Esophagus squamous epithelium (tissue), 5 donors: ENCODE data around the gene PNPLA8. TPM values are rescaled to one million over a fixed set of nuclear protein-coding genes. Genes with fewer than 3 reads are reported as not detected.

ENCODE experiments used
- DNase-seq: peaks from one replicate; lab custom pipeline; 2025; lab: John Stamatoyannopoulos, UW
- H3K27ac ChIP-seq, 4 donors: fragments of 200-600 bp; sonication (generic); one replicate each; pipeline ENCODE4 v1.5.1; 2016 to 2019; ENCODE audit warnings: mild to moderate bottlenecking in 1 of 4
- H3K27me3 ChIP-seq, 4 donors: fragments of 200-600 bp; sonication (generic); 1 replicate in 3 of 4; 2 replicates in 1 of 4; pipeline versions ENCODE4 v1.5.1 to v1.6.0; 2017 to 2021; ENCODE audit warnings: antibody characterized with exemption in 1 of 4
- H3K36me3 ChIP-seq, 3 donors: fragments of 200-600 bp; sonication (generic); one replicate each; pipeline ENCODE4 v1.5.1; 2016 to 2019
- H3K4me1 ChIP-seq, 3 donors: fragments of 200-600 bp; sonication (generic); one replicate each; pipeline ENCODE4 v1.5.1; 2017 to 2019
- H3K4me3 ChIP-seq, 4 donors: fragments of 200-600 bp; sonication (generic); 1 replicate in 3 of 4; 2 replicates in 1 of 4; pipeline ENCODE4 v1.5.1; 2016 to 2019; ENCODE audit warnings: mild to moderate bottlenecking in 2 of 4, moderate library complexity in 1 of 4
- H3K9me3 ChIP-seq, 3 donors: fragments of 200-600 bp; sonication (generic); one replicate each; pipeline ENCODE4 v1.5.1; 2016 to 2019
- CTCF ChIP-seq, 6 experiments: fragments of 450-650 bp in 4 of 6; fragments of 200-600 bp in 2 of 6; sonication (generic) in 2 of 6; IDR thresholded peaks; one replicate each; pipeline ENCODE4 v1.5.1; 2016 to 2019; ENCODE audit warnings: antibody characterized with exemption in 6 of 6, mild to moderate bottlenecking in 4 of 6, moderate library complexity in 4 of 6
- POLR2A ChIP-seq, 4 donors: fragments of 450-650 bp; IDR thresholded peaks; one replicate each; pipeline ENCODE4 v1.6.1; 2017; ENCODE audit warnings: antibody characterized with exemption in 4 of 4, mild to moderate bottlenecking in 4 of 4, moderate library complexity in 3 of 4
- WGBS, 2 donors: methylation state at CpG; one replicate each; pipeline ENCODE4 v1.1.5; 2018; 5-methylcytosine and 5-hydroxymethylcytosine counted together
- intact Hi-C: fragments of 100-400 bp; cut with DNase I; formaldehyde crosslinking; loops from one replicate; pipeline ENCODE4 v1.15.0; 2022
- total RNA-seq, 4 donors: library from RNA; depleted of rRNA; stranded (reverse); fragments of >200 nt; gene quantifications; one replicate each; pipeline ENCODE4 v1.1.0, GENCODE V29; 2016
- donor health status: DM: yes; HTN: yes; CAD: no.

The PNPLA8 gene
- total RNA-seq, 4 donors from 2014 or later: 15.8 to 30.7 (median 25.7) TPM

GRCh38 chr7:108456845-108457540, 68.9 kb downstream of the PNPLA8 start:
- Histone ChIP-seq H3K27me3 (peaks cover 0 to 79% (median 9%) of the 10 kb centered on the region in 4 donors), H3K27ac (no peak overlapping the region), H3K4me1 (peaks cover 16 to 28% (median 16%) of the 10 kb centered on the region in 3 donors), H3K36me3 (no peaks in the 10 kb centered on the region), H3K4me3 (peak overlapping the region; percentile 46 to 73 (median 56)), H3K9me3 (no peaks in the 10 kb centered on the region)
- 30 to 37% methylated on average over 18 to 19 of the region's 19 CpGs for WGBS, 2 donors
- TF ChIP-seq CTCF (IDR thresholded peaks at IDR 0.05) (no peak), POLR2A (IDR thresholded peaks at IDR 0.05) (no peak)
- intact Hi-C loops: no loop called here
- no peak for DNase-seq

- Histone ChIP-seq H3K36me3 (no peaks in the 10 kb centered on the region), H3K27me3 (peaks cover 0 to 88% (median 9%) of the 10 kb centered on the region in 4 donors), H3K27ac (peak within 1 kb of the TSS in 2 of 4 donors; percentile 17 to 30), H3K9me3 (no peaks in the 10 kb centered on the region), H3K4me3 (peak within 1 kb of the TSS; percentile 46 to 73 (median 56)), H3K4me1 (peaks cover 16 to 28% (median 16%) of the 10 kb centered on the region in 3 donors)
- DNase-seq: no peak
- WGBS, 2 donors: 0 to 1% methylated on average over 18 to 24 of the region's 81 CpGs
- intact Hi-C loops: no loop called here
- no peak for TF ChIP-seq POLR2A (IDR thresholded peaks at IDR 0.05)
- TF ChIP-seq CTCF (IDR thresholded peaks at IDR 0.05): peak in 1 of 6 experiments; percentile 16
Observed at GRCh38 chr7:108455998-108456677, 69.8 kb downstream of the PNPLA8 start, which contains the start of gene NRCAM. NRCAM (minus strand) TSS chr7:108456436; CDS start chr7:108240064, 216,372 bp downstream.

GRCh38 chr7:108455551-108455997, 70.4 kb downstream of the PNPLA8 start:
- H3K4me1 ChIP-seq: peaks cover 16 to 28% (median 16%) of the 10 kb centered on the region in 3 donors
- no peak for TF ChIP-seq CTCF (IDR thresholded peaks at IDR 0.05)
- TF ChIP-seq POLR2A (IDR thresholded peaks at IDR 0.05): no peak
- H3K36me3 ChIP-seq: no peaks in the 10 kb centered on the region
- WGBS, 2 donors: 3% methylated on average over 7 of the region's 47 CpGs; no CpG with 5 or more reads in 1 of the 2 donors
- H3K9me3 ChIP-seq: no peaks in the 10 kb centered on the region
- no peak for DNase-seq
- H3K27me3 ChIP-seq: peaks cover 0 to 89% (median 9%) of the 10 kb centered on the region in 4 donors
- peak overlapping the region; percentile 46 to 73 (median 56) for H3K4me3 ChIP-seq
- peak overlapping the region in 2 of 4 donors; percentile 17 to 30 for H3K27ac ChIP-seq
- intact Hi-C loops: no loop called here

GRCh38 chr7:108454674-108455550, 71.0 kb downstream of the PNPLA8 start:
- TF ChIP-seq POLR2A (IDR thresholded peaks at IDR 0.05) (no peak), CTCF (IDR thresholded peaks at IDR 0.05) (no peak)
- no peak for DNase-seq
- Histone ChIP-seq H3K9me3 (no peaks in the 10 kb centered on the region), H3K4me1 (peaks cover 16 to 28% (median 16%) of the 10 kb centered on the region in 3 donors), H3K4me3 (peak overlapping the region; percentile 46 to 73 (median 56)), H3K36me3 (no peaks in the 10 kb centered on the region), H3K27ac (peak overlapping the region in 2 of 4 donors; percentile 9 to 17), H3K27me3 (peaks cover 0 to 89% (median 9%) of the 10 kb centered on the region in 4 donors)
- intact Hi-C loops: no loop called here
- 0 to 3% methylated on average over 3 of the region's 72 CpGs for WGBS, 2 donors
